M059J (cell line): Measurements from ENCODE around the gene YBX3. TPM values are rescaled to one million over a fixed set of nuclear protein-coding genes. Genes with fewer than 3 reads are reported as not detected.

ENCODE experiments used
- DNase-seq: peaks from one replicate; pipeline ENCODE4 v3.0.0-alpha.2; 2012; ENCODE audit warnings: low read depth
- total RNA-seq: library from RNA; depleted of rRNA; stranded (reverse); fragments of >200 nt; shearing (Covaris generic); gene quantifications from 2 replicates; pipeline ENCODE4 v1.2.3, GENCODE V29; 2014

The YBX3 gene
- total RNA-seq, 1 experiment from 2014 or later: 44.7 TPM

- peak; percentile 95 for DNase-seq
Observed at GRCh38 chr12:10721651-10722501, 1.2 kb downstream of the YBX3 start.

GRCh38 chr12:10720974-10721650 lies 2.0 kb downstream of the YBX3 start:
- DNase-seq: no peak

- DNase-seq: no peak
Observed at GRCh38 chr12:10719482-10719881, 3.6 kb downstream of the YBX3 start.

GRCh38 chr12:10718279-10718821 lies 4.8 kb downstream of the YBX3 start:
- DNase-seq: peak; percentile 72

GRCh38 chr12:10717410-10717809 lies 5.7 kb downstream of the YBX3 start:
- DNase-seq: peak; percentile 16

GRCh38 chr12:10716704-10717315 lies 6.3 kb downstream of the YBX3 start:
- DNase-seq: peak; percentile 96

GRCh38 chr12:10716277-10716676 lies 6.8 kb downstream of the YBX3 start:
- DNase-seq: no peak

- DNase-seq: no peak
Observed at GRCh38 chr12:10715491-10715890, 7.6 kb downstream of the YBX3 start.

- DNase-seq: no peak
Observed at GRCh38 chr12:10709808-10710207, 13.3 kb downstream of the YBX3 start.

GRCh38 chr12:10708862-10709261 lies 14.3 kb downstream of the YBX3 start:
- no peak for DNase-seq

GRCh38 chr12:10705655-10706054 lies 17.5 kb downstream of the YBX3 start:
- no peak for DNase-seq

- no peak for DNase-seq
Observed at GRCh38 chr12:10701843-10702242, 21.3 kb downstream of the YBX3 start.

GRCh38 chr12:10701131-10701681 lies 21.9 kb downstream of the YBX3 start:
- DNase-seq: peak; percentile 27

- no peak for DNase-seq
Observed at GRCh38 chr12:10700581-10700980, 22.5 kb downstream of the YBX3 start.

- no peak for DNase-seq
Observed at GRCh38 chr12:10697862-10698261, 25.3 kb downstream of the YBX3 start.

GRCh38 chr12:10697156-10697555 lies 26.0 kb downstream of the YBX3 start:
- DNase-seq: no peak

GRCh38 chr12:10690906-10691305 lies 32.2 kb downstream of the YBX3 start:
- no peak for DNase-seq

- no peak for DNase-seq
Observed at GRCh38 chr12:10689146-10689545, 34.0 kb downstream of the YBX3 start.

- DNase-seq: no peak
Observed at GRCh38 chr12:10688042-10688441, 35.1 kb downstream of the YBX3 start.

GRCh38 chr12:10673659-10674384 lies 49.3 kb downstream of the YBX3 start, which contains the start of gene STYK1:
STYK1 (minus strand) TSS chr12:10674052; CDS start chr12:10634618, 39,434 bp downstream.
- peak; percentile 76 for DNase-seq

- no peak for DNase-seq
Observed at GRCh38 chr12:10672231-10672868, 50.8 kb downstream of the YBX3 start.
